SK-N-SH (cell line): ENCODE measurements around the gene PRICKLE2. TPM values are rescaled to one million over a fixed set of nuclear protein-coding genes. Genes with fewer than 3 reads are reported as not detected.

ENCODE experiments used
- CTCF ChIA-PET: fragments of 300-600, 350-600 bp; formaldehyde crosslinking; extraction: SDS; loops from one replicate; lab custom pipeline; 2021; lab: Yijun Ruan, JAX
- POLR2A ChIA-PET: fragments of 350-600 bp; sonication (Branson Sonifier 250); formaldehyde crosslinking; extraction: SDS; loops from one replicate; lab custom pipeline; 2020; ENCODE audit warnings: antibody characterized with exemption, inconsistent platforms; lab: Yijun Ruan, JAX
- DNase-seq: peaks from one replicate; pipeline ENCODE4 v3.0.0; 2012
- H2AFZ ChIP-seq: fragments of 200-600 bp; sonication (generic); 2 replicates; pipeline ENCODE4 v1.8.1; 2016; ENCODE audit warnings: antibody characterized with exemption, mild to moderate bottlenecking, low read depth
- H3F3A ChIP-seq: fragments of 200-600 bp; sonication (generic); replicated peaks from 2 replicates; pipeline ENCODE3; 2016; ENCODE audit warnings: antibody characterized with exemption, mild to moderate bottlenecking; ENCODE audit not compliant: insufficient read depth
- H3K27ac ChIP-seq, 2 experiments: fragments of 200-500 bp in 1 of 2; fragments of 200-600 bp in 1 of 2; sonication (Bioruptor generic) in 1 of 2; sonication (generic), shearing (Covaris generic) in 1 of 2; 2 replicates each; pipeline versions ENCODE4 v1.5.1 to v1.6.1; 2014 to 2016; ENCODE audit warnings: low read depth in 2 of 2, inconsistent platforms in 1 of 2, low read length in 1 of 2, mild to moderate bottlenecking in 1 of 2, mixed read lengths in 1 of 2
- H3K27me3 ChIP-seq: fragments of 200-600 bp; sonication (generic), shearing (Covaris generic); 2 replicates; pipeline ENCODE4 v1.6.1; 2016; ENCODE audit warnings: mixed run types; ENCODE audit not compliant: insufficient read depth
- H3K36me3 ChIP-seq, 2 experiments: fragments of 200-500 bp in 1 of 2; fragments of 200-600 bp in 1 of 2; sonication (Bioruptor generic) in 1 of 2; sonication (generic) in 1 of 2; replicated peaks in 1 of 2; 2 replicates each; pipeline versions ENCODE3 to v1.5.1; 2014 to 2016; ENCODE audit warnings: low read length in 1 of 2, mild to moderate bottlenecking in 1 of 2; ENCODE audit not compliant: insufficient read depth in 2 of 2, control insufficient read depth in 1 of 2
- H3K4me1 ChIP-seq, 2 experiments: fragments of 200-500 bp in 1 of 2; fragments of 200-600 bp in 1 of 2; sonication (Bioruptor generic) in 1 of 2; sonication (generic), shearing (Covaris generic) in 1 of 2; 2 replicates each; pipeline versions ENCODE4 v1.5.1 to v1.6.1; 2014 to 2016; ENCODE audit warnings: low read depth in 1 of 2, low read length in 1 of 2, mixed run types in 1 of 2; ENCODE audit not compliant: insufficient read depth in 2 of 2, control insufficient read depth in 1 of 2
- H3K4me2 ChIP-seq: fragments of 200-600 bp; sonication (generic), shearing (Covaris generic); 2 replicates; pipeline ENCODE4 v1.6.1; 2017; ENCODE audit warnings: mixed run types
- H3K4me3 ChIP-seq, 2 experiments: fragments of 200-500 bp in 1 of 2; fragments of 200-600 bp in 1 of 2; sonication (Bioruptor generic) in 1 of 2; sonication (generic), shearing (Covaris generic) in 1 of 2; 2 replicates each; pipeline versions ENCODE4 v1.5.1 to v1.8.1; 2014 to 2016; ENCODE audit warnings: low read depth in 2 of 2, inconsistent platforms in 1 of 2, low read length in 1 of 2, mild to moderate bottlenecking in 1 of 2, mixed read lengths in 1 of 2, moderate library complexity in 1 of 2
- H3K79me2 ChIP-seq: fragments of 200-600 bp; sonication (generic); 2 replicates; pipeline ENCODE4 v1.8.1; 2017; ENCODE audit warnings: mild to moderate bottlenecking; ENCODE audit not compliant: insufficient read depth
- H3K9ac ChIP-seq: fragments of 200-600 bp; sonication (generic); 2 replicates; pipeline ENCODE4 v1.6.1; 2017; ENCODE audit warnings: mixed run types
- H3K9me2 ChIP-seq: fragments of 200-600 bp; sonication (generic); 2 replicates; pipeline ENCODE4 v1.6.1; 2017; ENCODE audit warnings: mixed run types
- H3K9me3 ChIP-seq: fragments of 200-600 bp; sonication (generic); 2 replicates; pipeline ENCODE4 v1.6.1; 2017; ENCODE audit warnings: mixed run types, mild to moderate bottlenecking, moderate library complexity
- H4K20me1 ChIP-seq: fragments of 200-600 bp; sonication (generic); 2 replicates; pipeline ENCODE4 v1.6.1; 2017; ENCODE audit warnings: mild to moderate bottlenecking, mixed run types; ENCODE audit not compliant: insufficient read depth
- CHD2 ChIP-seq: fragments of 150-350 bp; IDR thresholded peaks from 2 replicates; pipeline ENCODE4 v1.6.1; 2018; ENCODE audit warnings: low read length; ENCODE audit not compliant: partially characterized antibody
- ELF1 ChIP-seq: IDR thresholded peaks from 2 replicates; pipeline ENCODE4 v1.4.0; 2012
- EP300 ChIP-seq, 2 experiments: IDR thresholded peaks; 2 replicates each; pipeline versions ENCODE4 v1.4.0 to v1.6.1; 2012; ENCODE audit warnings: borderline replicate concordance in 1 of 2, low read depth in 1 of 2, low read length in 1 of 2
- EZH2phosphoT487 ChIP-seq: fragments of 200-600 bp; sonication (generic); IDR thresholded peaks from 2 replicates; pipeline ENCODE4 v1.6.1; 2017; ENCODE audit warnings: low read depth, mixed run types, mild to moderate bottlenecking, antibody characterized with exemption, moderate library complexity, borderline replicate concordance
- FOSL2 ChIP-seq: IDR thresholded peaks from 2 replicates; pipeline ENCODE4 v1.4.0; 2012; ENCODE audit warnings: low read depth, mild to moderate bottlenecking, moderate library complexity, borderline replicate concordance
- FOXM1 ChIP-seq: IDR thresholded peaks from 2 replicates; pipeline ENCODE4 v1.4.0; 2012; ENCODE audit warnings: low read depth, mild to moderate bottlenecking
- MEF2A ChIP-seq: IDR thresholded peaks from 2 replicates; pipeline ENCODE4 v1.4.0; 2012; ENCODE audit warnings: low read depth, borderline replicate concordance
- MXI1 ChIP-seq: IDR thresholded peaks from 2 replicates; pipeline ENCODE4 v1.6.1; 2012; ENCODE audit warnings: mild to moderate bottlenecking, low read depth, low read length, improper control_type of control experiment
- POLR2AphosphoS5 ChIP-seq: IDR thresholded peaks from 2 replicates; pipeline ENCODE4 v1.6.1; 2012; ENCODE audit warnings: low read depth, low read length
- RAD21 ChIP-seq: IDR thresholded peaks from 2 replicates; pipeline ENCODE4 v1.6.1; 2012; ENCODE audit warnings: mild to moderate bottlenecking, low read length
- RFX5 ChIP-seq: IDR thresholded peaks from 2 replicates; pipeline ENCODE4 v1.6.1; 2012; ENCODE audit warnings: mild to moderate bottlenecking, improper control_type of control experiment, low read length
- RXRA ChIP-seq: IDR thresholded peaks from 2 replicates; pipeline ENCODE4 v1.4.0; 2012; ENCODE audit warnings: low read depth, mild to moderate bottlenecking, borderline replicate concordance
- SMC3 ChIP-seq: IDR thresholded peaks from 2 replicates; pipeline ENCODE4 v1.6.1; 2012; ENCODE audit warnings: low read depth, low read length, improper control_type of control experiment
- TAF1 ChIP-seq: IDR thresholded peaks from 2 replicates; pipeline ENCODE4 v1.6.1; 2012; ENCODE audit warnings: low read depth, mild to moderate bottlenecking, low read length, moderate library complexity, borderline replicate concordance
- TCF12 ChIP-seq: IDR thresholded peaks from 2 replicates; pipeline ENCODE4 v1.4.0; 2012
- YY1 ChIP-seq: IDR thresholded peaks from 2 replicates; pipeline ENCODE4 v1.4.0; 2012; ENCODE audit warnings: low read depth, mild to moderate bottlenecking
- WGBS: methylation state at CpG from one replicate; pipeline ENCODE4 v1.1.6; 2017; ENCODE audit warnings: low lambda C conversion rate; 5-methylcytosine and 5-hydroxymethylcytosine counted together
- polyA plus RNA-seq, 3 experiments: library from polyadenylated mRNA; depleted of rRNA; stranded (reverse); fragments of >200 nt; gene quantifications; 2 replicates each; pipeline ENCODE4 v1.2.3, GENCODE V29; 2012
- TF ChIP-seq, protein P1 (sequence below): IDR thresholded peaks from 2 replicates; pipeline ENCODE4 v1.4.0; 2012; ENCODE audit warnings: low read depth
- TF ChIP-seq, protein P2 (sequence below): IDR thresholded peaks from 2 replicates; pipeline ENCODE4 v1.6.1; 2012; ENCODE audit warnings: mild to moderate bottlenecking, low read depth, low read length, moderate library complexity
- TF ChIP-seq, protein P3 (sequence below): fragments of 150-350 bp; IDR thresholded peaks from 2 replicates; pipeline ENCODE4 v1.6.1; 2016; ENCODE audit warnings: mild to moderate bottlenecking, low read depth, low read length

Gene PRICKLE2
- polyA plus RNA-seq, 1 of the 3 experiments (the other 2 are of a cell fraction) = 0.67 TPM

DNA sequence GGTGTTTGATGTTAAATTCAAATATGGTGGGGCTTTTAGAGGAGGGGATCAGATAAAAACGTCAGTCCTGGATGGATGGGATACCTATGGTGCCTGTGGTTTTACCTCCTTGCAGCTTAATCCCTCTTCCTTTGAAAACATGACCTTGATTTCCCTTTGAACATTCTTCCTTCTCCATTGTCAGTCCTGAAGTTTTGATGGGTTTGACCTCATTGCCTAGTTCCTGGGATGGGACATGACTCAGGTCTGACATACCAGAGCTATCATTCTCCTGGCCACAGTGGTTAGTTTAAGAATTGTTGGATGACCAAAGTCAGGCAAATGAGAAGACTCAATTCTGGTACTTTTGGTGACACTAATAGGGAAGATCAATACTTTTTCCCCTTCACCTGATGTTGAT lies 87.2 kb downstream of the PRICKLE2 start:
- WGBS = 60% methylated on average over 1 of the region's 1 CpG
- TF ChIP-seq EP300 (IDR thresholded peaks at IDR 0.05; ENCODE audit: borderline replicate concordance in 1 of 2, low read depth in 1 of 2, low read length in 1 of 2) (no peak), YY1 (no peak), FOSL2 (no peak), MEF2A (no peak)
- TF ChIP-seq, protein P1, sequence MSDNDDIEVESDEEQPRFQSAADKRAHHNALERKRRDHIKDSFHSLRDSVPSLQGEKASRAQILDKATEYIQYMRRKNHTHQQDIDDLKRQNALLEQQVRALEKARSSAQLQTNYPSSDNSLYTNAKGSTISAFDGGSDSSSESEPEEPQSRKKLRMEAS = no peak
- no peaks in the 10 kb centered on the region for H3K27me3 ChIP-seq
- H3K36me3 ChIP-seq = no peaks in the 10 kb centered on the region
- peaks cover 11 to 18% of the 10 kb centered on the region in 2 experiments; a peak in 3 of 4 replicates for H3K4me1 ChIP-seq
- no peak overlapping the region for H3K4me3 ChIP-seq
- no peaks in the 10 kb centered on the region for H3K9me3 ChIP-seq
- H4K20me1 ChIP-seq = no peaks in the 10 kb centered on the region
- no peak overlapping the region for H3K9ac ChIP-seq
- no peaks in the 10 kb centered on the region for H3F3A ChIP-seq
- H3K9me2 ChIP-seq = no peaks in the 10 kb centered on the region
- CTCF ChIA-PET = interaction anchor here (1.6 kb wide), 1 partner anchor 108 kb away, joined by 4 read pairs; no protein-coding TSS in a partner anchor
- no peaks in the 10 kb centered on the region for H3K79me2 ChIP-seq
- POLR2A ChIA-PET = no interaction called here
- no peak overlapping the region for H3K27ac ChIP-seq
- DNase-seq = no peak
- H2AFZ ChIP-seq = no peak overlapping the region
- no peak overlapping the region for H3K4me2 ChIP-seq

DNA sequence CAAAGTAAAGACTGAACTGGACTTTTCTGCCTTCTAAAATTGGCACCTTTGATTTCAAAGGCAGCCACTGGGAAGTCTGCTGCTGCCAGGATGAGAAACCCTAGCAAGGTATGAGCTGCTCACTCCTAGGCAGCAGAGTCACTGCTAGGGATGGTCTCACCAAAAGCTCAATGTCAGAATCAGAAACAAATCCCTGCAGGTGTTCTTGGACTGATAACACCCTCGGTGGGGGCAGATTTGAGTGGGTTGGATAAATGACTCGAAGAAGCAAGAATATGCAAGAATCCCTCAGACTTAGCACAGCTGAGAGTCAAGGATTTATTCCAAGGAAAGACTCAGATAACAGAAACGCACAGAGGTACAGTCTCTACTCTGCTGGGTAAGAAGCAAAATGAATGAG lies 90.4 kb downstream of the PRICKLE2 start:
- Histone ChIP-seq H2AFZ (no peak overlapping the region), H4K20me1 (no peaks in the 10 kb centered on the region), H3K79me2 (no peaks in the 10 kb centered on the region)
- DNase-seq = no peak
- CTCF ChIA-PET = interaction anchor here (2.6 kb wide), 1 partner anchor 11 kb away, joined by 10 read pairs; no protein-coding TSS in a partner anchor
- TF ChIP-seq RFX5 (no peak), RXRA (no peak), TAF1 (no peak), MXI1 (no peak)
- TF ChIP-seq, all 33 proteins: peak for 0
- Histone ChIP-seq H3K9me2 (no peaks in the 10 kb centered on the region), H3K4me3 (no peak overlapping the region), H3K36me3 (no peaks in the 10 kb centered on the region), H3K4me1 (peaks cover 15 to 20% of the 10 kb centered on the region in 2 experiments; a peak in 3 of 4 replicates), H3K4me2 (no peak overlapping the region), H3K9ac (no peak overlapping the region), H3K27ac (no peak overlapping the region), H3K27me3 (no peaks in the 10 kb centered on the region), H3F3A (no peaks in the 10 kb centered on the region), H3K9me3 (no peaks in the 10 kb centered on the region)
- WGBS = 87% methylated on average over 3 of the region's 3 CpGs
- POLR2A ChIA-PET = no interaction called here

DNA sequence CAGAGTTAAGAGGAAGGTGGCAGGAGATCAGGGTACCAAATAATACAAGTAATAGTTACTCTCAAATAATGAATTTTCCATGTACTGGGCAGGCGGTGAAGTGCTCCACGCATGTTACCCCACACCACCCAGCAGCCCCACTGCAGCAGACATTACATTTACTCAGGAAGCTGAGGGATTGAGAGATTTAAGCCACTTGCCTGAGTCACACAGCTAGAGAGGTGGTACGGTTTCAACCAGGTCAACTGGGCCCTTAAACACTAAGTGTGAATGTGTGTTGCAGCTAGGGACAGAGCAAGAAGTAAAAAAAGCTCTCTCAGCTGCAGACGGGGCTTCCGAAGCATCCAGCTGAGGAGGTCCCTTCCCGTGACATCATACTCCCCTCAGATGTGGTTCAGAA lies 91.3 kb downstream of the PRICKLE2 start:
- H3K9ac ChIP-seq = no peak overlapping the region
- H3K4me3 ChIP-seq = no peak overlapping the region
- H3K4me1 ChIP-seq = peaks cover 15 to 23% of the 10 kb centered on the region in 2 experiments; a peak in 3 of 4 replicates
- H3K36me3 ChIP-seq = no peaks in the 10 kb centered on the region
- H2AFZ ChIP-seq = no peak overlapping the region
- no peaks in the 10 kb centered on the region for H3K9me3 ChIP-seq
- WGBS = 97% methylated on average over 6 of the region's 6 CpGs
- H3K79me2 ChIP-seq = no peaks in the 10 kb centered on the region
- DNase-seq = no peak
- CTCF ChIA-PET = interaction anchor here (2.6 kb wide), 1 partner anchor 10 kb away, joined by 10 read pairs; no protein-coding TSS in a partner anchor
- no peaks in the 10 kb centered on the region for H3K9me2 ChIP-seq
- no peaks in the 10 kb centered on the region for H3F3A ChIP-seq
- POLR2A ChIA-PET = no interaction called here
- peak overlapping the region in 1 of 2 experiments; percentile 64; a peak in 2 of 4 replicates for H3K27ac ChIP-seq
- H3K4me2 ChIP-seq = no peak overlapping the region
- H3K27me3 ChIP-seq = no peaks in the 10 kb centered on the region
- no peaks in the 10 kb centered on the region for H4K20me1 ChIP-seq
- TF ChIP-seq TCF12 (no peak), YY1 (no peak), POLR2AphosphoS5 (no peak), SMC3 (no peak), EZH2phosphoT487 (no peak), RAD21 (no peak), TAF1 (no peak), FOXM1 (no peak), MXI1 (no peak), ELF1 (no peak), CHD2 (no peak)
- TF ChIP-seq, protein P2, sequence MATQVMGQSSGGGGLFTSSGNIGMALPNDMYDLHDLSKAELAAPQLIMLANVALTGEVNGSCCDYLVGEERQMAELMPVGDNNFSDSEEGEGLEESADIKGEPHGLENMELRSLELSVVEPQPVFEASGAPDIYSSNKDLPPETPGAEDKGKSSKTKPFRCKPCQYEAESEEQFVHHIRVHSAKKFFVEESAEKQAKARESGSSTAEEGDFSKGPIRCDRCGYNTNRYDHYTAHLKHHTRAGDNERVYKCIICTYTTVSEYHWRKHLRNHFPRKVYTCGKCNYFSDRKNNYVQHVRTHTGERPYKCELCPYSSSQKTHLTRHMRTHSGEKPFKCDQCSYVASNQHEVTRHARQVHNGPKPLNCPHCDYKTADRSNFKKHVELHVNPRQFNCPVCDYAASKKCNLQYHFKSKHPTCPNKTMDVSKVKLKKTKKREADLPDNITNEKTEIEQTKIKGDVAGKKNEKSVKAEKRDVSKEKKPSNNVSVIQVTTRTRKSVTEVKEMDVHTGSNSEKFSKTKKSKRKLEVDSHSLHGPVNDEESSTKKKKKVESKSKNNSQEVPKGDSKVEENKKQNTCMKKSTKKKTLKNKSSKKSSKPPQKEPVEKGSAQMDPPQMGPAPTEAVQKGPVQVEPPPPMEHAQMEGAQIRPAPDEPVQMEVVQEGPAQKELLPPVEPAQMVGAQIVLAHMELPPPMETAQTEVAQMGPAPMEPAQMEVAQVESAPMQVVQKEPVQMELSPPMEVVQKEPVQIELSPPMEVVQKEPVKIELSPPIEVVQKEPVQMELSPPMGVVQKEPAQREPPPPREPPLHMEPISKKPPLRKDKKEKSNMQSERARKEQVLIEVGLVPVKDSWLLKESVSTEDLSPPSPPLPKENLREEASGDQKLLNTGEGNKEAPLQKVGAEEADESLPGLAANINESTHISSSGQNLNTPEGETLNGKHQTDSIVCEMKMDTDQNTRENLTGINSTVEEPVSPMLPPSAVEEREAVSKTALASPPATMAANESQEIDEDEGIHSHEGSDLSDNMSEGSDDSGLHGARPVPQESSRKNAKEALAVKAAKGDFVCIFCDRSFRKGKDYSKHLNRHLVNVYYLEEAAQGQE = no peak
- TF ChIP-seq, protein P3, sequence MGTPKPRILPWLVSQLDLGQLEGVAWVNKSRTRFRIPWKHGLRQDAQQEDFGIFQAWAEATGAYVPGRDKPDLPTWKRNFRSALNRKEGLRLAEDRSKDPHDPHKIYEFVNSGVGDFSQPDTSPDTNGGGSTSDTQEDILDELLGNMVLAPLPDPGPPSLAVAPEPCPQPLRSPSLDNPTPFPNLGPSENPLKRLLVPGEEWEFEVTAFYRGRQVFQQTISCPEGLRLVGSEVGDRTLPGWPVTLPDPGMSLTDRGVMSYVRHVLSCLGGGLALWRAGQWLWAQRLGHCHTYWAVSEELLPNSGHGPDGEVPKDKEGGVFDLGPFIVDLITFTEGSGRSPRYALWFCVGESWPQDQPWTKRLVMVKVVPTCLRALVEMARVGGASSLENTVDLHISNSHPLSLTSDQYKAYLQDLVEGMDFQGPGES = no peak
